ENCODE data around the gene GLB1L3. TPM values are rescaled to one million over a fixed set of nuclear protein-coding genes. Genes with fewer than 3 reads are reported as not detected.

The GLB1L3 gene
- under 1 TPM in 1 of 3 donors, not detected in 2; 0.38 TPM for total RNA-seq
- total RNA-seq (2013) = 0.05 TPM

GRCh38 chr11:134275534-134276395 lies at the start of gene GLB1L3:
Gene GLB1L3, plus strand, starts transcription at chr11:134276379. Its CDS starts 362 bp downstream, at chr11:134276741.
- H3K4me3 Mint-ChIP-seq = peak within 1 kb of the TSS; percentile 92
- H3K27me3 ChIP-seq (ENCODE audit: control insufficient read depth, insufficient read depth, low read length) = peaks cover 40% of the 10 kb centered on the region
- peak; percentile 38 for TF ChIP-seq CTCF (IDR thresholded peaks at IDR 0.05)
- H3K27ac ChIP-seq (ENCODE audit: low read length) = no peak within 1 kb of the TSS
- peak within 1 kb of the TSS; percentile 49 for H3K4me3 ChIP-seq (ENCODE audit: low read length)
- no peaks in the 10 kb centered on the region for H3K36me3 Mint-ChIP-seq
- no peaks in the 10 kb centered on the region for H3K9me3 Mint-ChIP-seq
- H3K4me1 Mint-ChIP-seq = peaks cover 18 to 20% of the 10 kb centered on the region in 2 donors
- peaks cover 16% of the 10 kb centered on the region for H3K4me1 ChIP-seq (ENCODE audit: control insufficient read depth, insufficient read depth, low read length)
- no peaks in the 10 kb centered on the region for H3K36me3 ChIP-seq (ENCODE audit: control insufficient read depth, insufficient read depth, low read length)
- DNase-seq (peak in 1 of 2 donors; percentile 88), ATAC-seq (peak; percentile 85 to 92 (median 92))
- H3K27ac Mint-ChIP-seq = no peak within 1 kb of the TSS
- peaks cover 6% of the 10 kb centered on the region for H3K9me3 ChIP-seq (ENCODE audit: control insufficient read depth, insufficient read depth, low read length)
- intact Hi-C loops (cut with micrococcal nuclease) = no loop called here
- 2% methylated on average over 68 of the region's 68 CpGs for WGBS (ENCODE audit: insufficient coverage)
- H3K27me3 Mint-ChIP-seq (ENCODE audit: low read depth in 2 of 2) = peaks cover 72 to 89% of the 10 kb centered on the region in 2 donors

GRCh38 chr11:134226806-134227325 lies 49.3 kb upstream of the GLB1L3 start:
- DNase-seq (no peak), ATAC-seq (no peak)
- H3K9me3 ChIP-seq (ENCODE audit: control insufficient read depth, insufficient read depth, low read length) = no peaks in the 10 kb centered on the region
- peak overlapping the region; percentile 8 to 48 for H3K27ac Mint-ChIP-seq
- no peak overlapping the region for H3K4me3 ChIP-seq (ENCODE audit: low read length)
- H3K4me1 ChIP-seq (ENCODE audit: control insufficient read depth, insufficient read depth, low read length) = peaks cover 62% of the 10 kb centered on the region
- 92% methylated on average over 5 of the region's 5 CpGs for WGBS (ENCODE audit: insufficient coverage)
- no peaks in the 10 kb centered on the region for H3K36me3 ChIP-seq (ENCODE audit: control insufficient read depth, insufficient read depth, low read length)
- no peak overlapping the region for H3K27ac ChIP-seq (ENCODE audit: low read length)
- H3K27me3 ChIP-seq (ENCODE audit: control insufficient read depth, insufficient read depth, low read length) = no peaks in the 10 kb centered on the region
- no peak for TF ChIP-seq CTCF (IDR thresholded peaks at IDR 0.05)
- H3K36me3 Mint-ChIP-seq = no peaks in the 10 kb centered on the region
- peak overlapping the region; percentile 94 for H3K4me3 Mint-ChIP-seq
- peaks cover 88 to 92% of the 10 kb centered on the region in 2 donors for H3K4me1 Mint-ChIP-seq
- no peaks in the 10 kb centered on the region for H3K27me3 Mint-ChIP-seq (ENCODE audit: low read depth in 2 of 2)
- no peaks in the 10 kb centered on the region for H3K9me3 Mint-ChIP-seq
- intact Hi-C loops (cut with micrococcal nuclease) = loop anchor here (10.0 kb wide), 1 partner anchor 358 kb away; no protein-coding TSS in a partner anchor

- Mint-ChIP-seq H3K36me3 (no peaks in the 10 kb centered on the region), H3K27ac (peak overlapping the region; percentile 10 to 73), H3K27me3 (ENCODE audit: low read depth in 2 of 2) (no peaks in the 10 kb centered on the region), H3K4me1 (peaks cover 88 to 93% of the 10 kb centered on the region in 2 donors), H3K9me3 (no peaks in the 10 kb centered on the region), H3K4me3 (peak overlapping the region; percentile 82)
- intact Hi-C loops (cut with micrococcal nuclease) = loop anchor here (10.0 kb wide), 1 partner anchor 356 kb away; no protein-coding TSS in a partner anchor
- Histone ChIP-seq H3K27me3 (ENCODE audit: control insufficient read depth, insufficient read depth, low read length) (no peaks in the 10 kb centered on the region), H3K4me1 (ENCODE audit: control insufficient read depth, insufficient read depth, low read length) (peaks cover 73% of the 10 kb centered on the region), H3K27ac (ENCODE audit: low read length) (no peak overlapping the region), H3K36me3 (ENCODE audit: control insufficient read depth, insufficient read depth, low read length) (no peaks in the 10 kb centered on the region), H3K4me3 (ENCODE audit: low read length) (no peak overlapping the region), H3K9me3 (ENCODE audit: control insufficient read depth, insufficient read depth, low read length) (no peaks in the 10 kb centered on the region)
- WGBS (ENCODE audit: insufficient coverage) = 23% methylated on average over 5 of the region's 6 CpGs
- DNase-seq (peak; percentile 36 to 74), ATAC-seq (peak; percentile 15 to 36 (median 18))
- TF ChIP-seq CTCF (IDR thresholded peaks at IDR 0.05) = no peak
Observed at GRCh38 chr11:134228625-134229024, 47.6 kb upstream of the GLB1L3 start.
